GM21576 (cell line): ENCODE measurements around the gene DNAJA1.

Source experiments
- ATAC-seq: cut with Tn5 transposase; IDR thresholded peaks from one replicate; pipeline ENCODE4 v1.9.1; 2021; ENCODE audit warnings: mild to moderate bottlenecking, moderate library complexity; ENCODE audit not compliant: unreplicated experiment

Gene DNAJA1

GRCh38 chr9:33025572-33026342 is 684 bp downstream of the DNAJA1 start:
- peak; percentile 38 for ATAC-seq

DNA sequence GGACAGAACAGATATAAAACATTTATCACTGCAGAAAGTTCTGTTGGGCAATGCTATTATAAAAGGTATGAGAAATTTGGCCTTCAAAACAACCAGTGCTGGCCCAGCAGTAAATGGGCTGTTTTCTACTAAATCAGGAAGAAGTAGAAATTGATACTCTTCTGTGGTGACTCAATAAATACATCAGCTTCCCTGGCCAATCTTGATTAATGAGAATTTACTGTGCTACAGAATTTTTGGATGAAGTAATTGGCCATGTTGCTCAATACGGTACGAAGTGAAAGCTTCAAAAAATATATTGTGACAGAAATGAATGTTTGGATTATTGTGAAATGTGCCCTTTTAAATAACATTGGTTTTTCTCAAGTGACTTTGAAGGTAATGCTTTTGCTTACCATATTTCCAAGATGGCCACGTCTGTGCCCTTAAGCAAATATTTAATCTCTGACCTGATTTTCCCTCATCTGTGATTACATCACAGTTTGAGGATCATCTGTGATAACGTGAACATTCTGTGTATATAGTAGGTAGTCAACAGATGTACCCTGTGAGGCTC is 4.2 kb downstream of the DNAJA1 start:
- no peak for ATAC-seq

DNA sequence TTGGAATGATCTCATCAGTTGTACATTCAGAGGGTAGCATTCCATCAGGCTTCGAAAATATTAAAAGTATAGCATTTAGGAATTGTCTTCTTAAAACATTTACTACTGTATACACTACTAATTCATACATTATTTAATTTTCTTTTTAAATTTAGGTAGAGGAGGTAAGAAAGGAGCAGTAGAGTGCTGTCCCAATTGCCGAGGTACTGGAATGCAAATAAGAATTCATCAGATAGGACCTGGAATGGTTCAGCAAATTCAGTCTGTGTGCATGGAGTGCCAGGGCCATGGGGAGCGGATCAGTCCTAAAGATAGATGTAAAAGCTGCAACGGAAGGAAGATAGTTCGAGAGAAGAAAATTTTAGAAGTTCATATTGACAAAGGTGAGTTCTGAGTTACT is 5.2 kb downstream of the DNAJA1 start:
- no peak for ATAC-seq

GRCh38 chr9:33032292-33032691 is 7.2 kb downstream of the DNAJA1 start:
- ATAC-seq = no peak

DNA sequence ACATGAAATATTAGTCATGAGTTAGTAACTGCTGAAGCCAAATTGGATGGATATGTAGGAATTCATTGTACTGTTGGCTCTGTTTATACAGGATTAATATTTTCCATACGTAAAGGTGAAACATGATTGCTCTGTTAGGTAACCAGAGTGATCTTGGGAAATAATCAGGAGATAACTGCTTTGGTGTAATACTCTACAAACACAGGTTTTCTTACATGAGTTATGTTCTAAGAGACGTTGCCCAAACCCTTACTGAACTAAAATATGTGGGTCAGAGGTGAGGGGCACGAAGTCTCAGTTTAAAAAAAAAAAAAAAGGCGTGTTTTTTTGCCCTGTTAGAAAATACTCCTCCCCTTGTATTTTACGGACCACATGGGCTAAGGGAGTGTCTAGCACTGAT is 7.8 kb downstream of the DNAJA1 start:
- no peak for ATAC-seq

GRCh38 chr9:33040792-33041431 is 15.8 kb downstream of the DNAJA1 start:
- ATAC-seq = no peak

- ATAC-seq = no peak
These were observed 16.5 kb downstream of the DNAJA1 start for GRCh38 chr9:33041432-33042188.

GRCh38 chr9:33042473-33042872 is 17.4 kb downstream of the DNAJA1 start:
- ATAC-seq = no peak

GRCh38 chr9:33043671-33044070 is 18.6 kb downstream of the DNAJA1 start:
- ATAC-seq = no peak

DNA sequence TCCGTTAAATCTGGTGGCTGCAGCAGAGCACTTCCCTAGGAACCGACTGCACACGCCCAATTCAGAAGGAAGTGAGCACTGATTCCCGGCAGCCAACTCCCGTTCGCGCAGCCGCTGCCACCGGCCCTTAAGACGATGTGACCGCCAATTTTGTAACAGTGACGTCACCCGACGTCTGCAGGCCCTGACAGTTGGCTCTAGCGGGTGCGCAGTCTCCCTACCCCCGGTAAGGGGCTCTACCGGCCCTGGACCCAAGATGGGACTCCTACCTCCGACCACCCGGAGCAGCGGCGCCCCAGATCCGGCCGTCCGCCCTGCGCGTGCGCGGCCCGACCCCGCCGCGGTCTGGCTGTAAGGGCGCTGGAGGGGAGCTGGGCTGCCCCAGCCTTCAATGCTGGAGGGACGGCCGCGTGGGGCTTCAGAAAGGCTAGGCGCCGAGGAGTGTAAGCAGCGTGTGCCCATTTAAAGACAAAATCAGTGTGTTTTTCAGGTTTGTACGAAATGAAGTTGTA is 19.1 kb downstream of the DNAJA1 start:
- peak; percentile 81 for ATAC-seq

DNA sequence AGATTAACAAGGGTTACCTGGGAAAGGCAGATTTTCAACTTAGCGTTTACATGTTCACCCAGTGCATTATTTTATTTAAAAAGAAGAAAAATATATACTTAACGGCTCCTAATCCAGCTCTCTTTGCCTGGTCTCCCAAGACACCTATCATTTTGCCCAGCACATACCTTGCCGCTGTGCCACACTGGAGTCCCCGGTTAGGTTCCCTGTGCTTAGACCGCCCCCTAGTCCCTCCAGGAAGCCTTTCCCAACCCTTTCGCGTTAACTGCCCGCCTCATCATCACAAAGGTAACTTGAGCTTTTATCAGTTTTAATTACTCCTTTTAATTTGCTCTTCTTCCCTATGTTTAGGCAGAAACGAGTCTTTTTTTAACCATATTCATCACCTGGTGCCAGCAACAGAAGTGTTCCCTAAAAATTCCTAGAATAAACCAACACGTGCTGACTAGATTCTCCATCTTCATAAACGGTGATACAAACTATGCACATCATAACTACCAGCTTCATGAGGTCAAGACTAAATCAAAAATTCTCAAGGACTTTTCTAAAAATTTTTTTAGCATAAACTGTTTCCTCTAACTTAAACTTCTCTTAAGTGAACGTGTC is 19.7 kb downstream of the DNAJA1 start:
- no peak for ATAC-seq

GRCh38 chr9:33046061-33046460 is 21.0 kb downstream of the DNAJA1 start:
- no peak for ATAC-seq

DNA sequence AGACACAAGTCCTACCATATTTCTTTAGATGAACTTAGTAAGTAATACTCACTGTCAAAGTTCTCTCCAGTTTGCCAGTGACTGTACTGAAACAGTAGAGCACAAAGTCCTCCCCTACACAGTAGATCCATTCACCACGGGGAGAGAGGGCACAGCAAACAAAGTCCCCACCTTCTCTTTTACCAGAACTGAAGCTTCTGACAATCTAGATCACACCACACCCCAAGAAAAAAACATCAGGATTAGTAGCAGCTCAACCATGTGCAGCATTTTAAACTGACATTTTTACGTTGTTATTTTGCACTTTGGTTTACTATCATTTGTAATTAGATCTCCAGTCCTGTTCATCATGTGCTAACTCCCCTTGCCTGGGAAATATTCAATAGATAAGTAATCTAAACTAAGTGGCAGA is 23.0 kb downstream of the DNAJA1 start:
- ATAC-seq = no peak

DNA sequence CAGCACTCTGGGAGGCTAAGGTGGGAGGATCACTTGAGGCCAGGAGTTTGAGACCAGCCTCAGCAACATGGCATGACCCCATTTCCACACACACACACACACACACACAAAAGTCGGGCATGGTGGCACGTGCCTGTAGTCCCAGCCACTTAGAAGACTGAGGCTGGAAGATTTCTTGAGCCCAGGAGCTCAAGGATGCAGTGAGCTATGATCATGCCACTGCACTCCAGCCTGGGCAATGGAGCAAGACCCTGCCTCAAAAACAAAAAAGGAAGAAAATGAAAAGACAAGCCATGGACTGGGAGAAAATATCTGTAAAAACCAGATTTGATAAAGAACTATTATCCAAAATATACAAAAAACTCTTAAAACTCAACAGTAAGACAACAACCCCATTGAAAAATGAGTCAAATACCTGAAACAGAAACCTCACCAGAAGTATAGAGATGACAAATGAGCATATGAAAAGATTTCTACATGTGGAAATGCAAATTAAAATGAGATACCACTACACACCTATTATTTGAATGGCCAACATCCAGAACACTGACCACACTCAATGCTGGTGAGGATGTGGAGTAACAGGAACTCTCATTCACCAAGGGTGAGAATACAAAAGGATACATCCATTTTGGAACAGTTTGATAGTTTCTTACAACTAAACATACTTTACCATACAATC is 24.7 kb downstream of the DNAJA1 start:
- peak; percentile 72 for ATAC-seq

GRCh38 chr9:33051144-33051543 is 26.1 kb downstream of the DNAJA1 start:
- ATAC-seq = no peak

- ATAC-seq = peak; percentile 84
These were observed 40.3 kb downstream of the DNAJA1 start for GRCh38 chr9:33065157-33066076.

DNA sequence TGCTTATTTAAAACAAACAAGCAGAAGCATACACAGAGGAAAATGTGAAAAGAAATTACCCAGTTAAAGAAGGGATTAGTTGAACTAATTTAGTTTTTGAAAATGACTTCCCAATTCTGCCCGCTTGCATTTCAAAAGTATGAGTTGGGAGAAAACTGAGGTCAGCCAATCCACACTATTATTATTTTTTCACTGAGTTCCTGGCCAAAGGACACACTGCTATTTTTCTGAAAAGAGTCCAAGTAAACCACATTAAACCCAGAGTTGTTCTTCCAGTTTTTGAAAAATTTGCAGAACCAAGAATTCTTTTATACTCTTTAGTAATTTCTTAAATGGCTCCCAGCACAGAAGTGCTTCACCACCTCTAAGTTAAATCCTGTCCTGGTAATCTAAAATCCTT is 43.9 kb downstream of the DNAJA1 start:
- no peak for ATAC-seq

DNA sequence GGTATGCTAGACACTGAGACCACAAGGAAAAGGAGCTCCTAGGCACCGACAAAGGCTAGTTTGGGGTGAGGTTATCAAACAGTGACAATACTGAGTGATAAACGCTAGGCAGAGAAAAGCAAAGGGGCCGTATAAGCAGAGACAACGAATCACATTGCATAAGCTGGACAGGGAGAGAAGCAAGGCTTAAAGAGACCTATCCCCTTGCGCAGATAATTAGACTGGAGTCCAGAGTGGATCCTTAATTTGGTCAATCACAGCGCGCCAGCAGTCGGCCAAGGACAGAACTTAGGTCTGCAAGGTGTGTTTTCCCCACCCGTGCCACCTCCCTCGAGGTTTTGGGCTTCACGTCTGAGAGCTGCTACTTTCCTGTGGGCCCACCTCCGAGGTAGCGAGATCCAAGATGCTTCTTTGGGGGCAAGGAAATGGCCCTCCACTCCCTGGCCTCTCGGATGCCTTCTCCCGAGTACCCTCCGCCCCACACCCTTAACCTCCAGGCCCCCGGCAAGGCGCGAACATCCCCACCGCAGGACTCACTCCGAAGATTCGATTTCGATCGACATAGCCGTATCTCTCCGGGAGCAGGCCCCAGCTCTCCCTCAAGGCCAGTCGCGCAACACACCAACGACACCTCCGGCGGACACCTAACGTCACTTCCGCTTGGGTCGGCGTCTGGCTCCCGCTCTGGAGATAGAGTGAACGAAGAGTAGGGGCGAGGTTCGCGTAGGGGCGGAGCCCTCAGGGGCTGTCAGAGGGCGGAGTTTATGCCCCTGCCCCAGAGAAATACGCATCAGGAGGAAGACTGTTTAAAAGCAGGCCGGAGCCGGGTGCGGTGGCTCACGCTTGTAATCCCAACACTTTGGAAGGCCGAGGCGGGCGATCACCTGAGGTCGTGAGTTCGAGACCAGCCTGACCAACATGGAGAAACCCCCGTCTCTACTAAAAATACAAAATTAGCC is 51.3 kb downstream of the DNAJA1 start, which contains the start of gene SMU1:
SMU1 (minus strand) TSS at position 629 of the 959 bp plus-strand sequence; CDS start at position 563, 66 bp downstream.
- ATAC-seq = peak; percentile 98
